Activated CD4-positive, alpha-beta T cell treated with anti-CD3 and anti-CD28 coated beads, Interleukin-2, amount 10 ng/mL, durations not matched to agents 7 days and 5 days (primary cell): ENCODE measurements around the gene IQCK. TPM values are rescaled to one million over a fixed set of nuclear protein-coding genes. Genes with fewer than 3 reads are reported as not detected.

Experiments
- CTCF ChIA-PET: fragments of 350-600 bp; sonication (Branson Sonifier 250); formaldehyde crosslinking; loops from one replicate; lab custom pipeline; 2021; ENCODE audit warnings: antibody characterized with exemption; lab: Charles Lee
- POLR2A ChIA-PET: fragments of 350-600 bp; sonication (Branson Sonifier 250); formaldehyde crosslinking; loops from one replicate; lab custom pipeline; 2021; ENCODE audit warnings: antibody characterized with exemption; lab: Charles Lee
- DNase-seq: peaks from one replicate; pipeline ENCODE4 v3.0.0-alpha.2; 2020
- H3K27ac Mint-ChIP-seq: one replicate; pipeline ENCODE4 v1.8.0; 2021; ENCODE audit warnings: mild to moderate bottlenecking, moderate library complexity, mixed read lengths
- H3K27me3 Mint-ChIP-seq: one replicate; pipeline ENCODE4 v1.8.0; 2021; ENCODE audit warnings: mixed read lengths
- H3K36me3 Mint-ChIP-seq: one replicate; pipeline ENCODE4 v1.8.0; 2021; ENCODE audit warnings: low read depth, mixed read lengths
- H3K4me1 Mint-ChIP-seq: one replicate; pipeline ENCODE4 v1.8.0; 2021; ENCODE audit warnings: mixed read lengths
- H3K4me3 Mint-ChIP-seq: one replicate; pipeline ENCODE4 v1.8.0; 2021; ENCODE audit warnings: mild to moderate bottlenecking, moderate library complexity, mixed read lengths
- H3K9me3 Mint-ChIP-seq: one replicate; pipeline ENCODE4 v1.8.0; 2021; ENCODE audit warnings: mixed read lengths
- total RNA-seq, 2 experiments: library from RNA; stranded (reverse); gene quantifications; one replicate each; pipeline ENCODE4 v1.2.3, GENCODE V29; 2021

The IQCK gene
- total RNA-seq, 2 experiments from 2014 or later, result 1.1 to 1.5 TPM

DNA sequence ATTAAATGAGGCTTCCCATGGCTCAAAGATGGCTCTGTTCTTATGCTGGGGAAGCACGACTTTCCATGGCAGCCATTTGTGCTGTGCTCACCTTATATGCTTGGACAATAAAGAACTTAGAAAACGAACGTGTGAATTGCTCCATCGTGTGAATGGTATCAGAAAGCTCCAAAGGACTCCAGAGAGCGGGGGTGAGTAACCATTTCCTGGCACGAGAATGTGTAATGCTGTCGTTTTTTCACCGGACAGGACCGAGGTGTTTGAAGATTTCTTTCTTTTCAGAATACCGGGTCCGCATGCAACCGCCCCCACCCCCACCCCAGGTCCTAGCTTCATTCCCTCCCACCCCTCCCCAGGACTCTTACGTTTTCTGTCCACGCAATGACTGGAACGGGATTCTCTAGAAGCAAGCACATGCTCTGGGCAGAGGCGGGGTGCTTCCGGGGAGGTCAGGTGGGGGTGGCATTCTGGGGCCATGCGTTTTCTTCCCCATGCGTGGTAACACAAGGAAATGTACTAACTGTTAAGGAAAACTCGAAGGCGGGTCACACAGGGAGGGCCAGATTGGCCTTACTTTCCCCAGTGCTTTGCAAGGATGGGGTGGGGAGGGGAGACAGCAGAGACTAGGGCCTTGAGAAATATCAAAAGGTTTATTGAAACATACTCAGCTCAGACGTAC is 140.4 kb downstream of the IQCK start:
- Mint-ChIP-seq H3K9me3 (no peaks in the 10 kb centered on the region), H3K27me3 (no peaks in the 10 kb centered on the region), H3K27ac (no peak overlapping the region), H3K4me1 (no peaks in the 10 kb centered on the region), H3K36me3 (no peaks in the 10 kb centered on the region), H3K4me3 (no peak overlapping the region)
- no peak for DNase-seq
- POLR2A ChIA-PET, result no interaction called here
- CTCF ChIA-PET, result interaction anchor here (1.0 kb wide), 1 partner anchor 30 kb away, joined by 4 read pairs; no protein-coding TSS in a partner anchor

DNA sequence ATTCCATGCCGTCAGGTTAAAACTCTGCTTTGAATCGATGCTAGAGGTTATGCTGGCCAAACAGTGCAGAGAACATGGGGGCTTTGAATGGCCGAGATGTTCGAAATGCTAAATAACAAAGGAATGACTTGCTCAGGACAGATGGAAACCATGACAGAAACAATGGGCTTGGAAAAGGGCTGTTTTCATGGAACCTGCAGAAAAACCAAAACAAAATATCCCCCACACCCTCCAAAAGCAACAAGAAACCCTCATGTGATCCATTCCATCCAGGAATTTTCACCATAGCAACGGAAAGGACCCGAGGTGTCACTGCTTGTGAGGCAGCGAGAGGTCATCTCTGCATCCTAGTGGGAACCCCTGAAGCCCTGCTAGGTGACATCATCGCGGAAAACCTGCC is 141.1 kb downstream of the IQCK start:
- POLR2A ChIA-PET, result no interaction called here
- Mint-ChIP-seq H3K36me3 (no peaks in the 10 kb centered on the region), H3K27me3 (no peaks in the 10 kb centered on the region), H3K4me3 (no peak overlapping the region), H3K4me1 (no peaks in the 10 kb centered on the region), H3K27ac (no peak overlapping the region), H3K9me3 (no peaks in the 10 kb centered on the region)
- no peak for DNase-seq
- CTCF ChIA-PET, result no interaction called here

DNA sequence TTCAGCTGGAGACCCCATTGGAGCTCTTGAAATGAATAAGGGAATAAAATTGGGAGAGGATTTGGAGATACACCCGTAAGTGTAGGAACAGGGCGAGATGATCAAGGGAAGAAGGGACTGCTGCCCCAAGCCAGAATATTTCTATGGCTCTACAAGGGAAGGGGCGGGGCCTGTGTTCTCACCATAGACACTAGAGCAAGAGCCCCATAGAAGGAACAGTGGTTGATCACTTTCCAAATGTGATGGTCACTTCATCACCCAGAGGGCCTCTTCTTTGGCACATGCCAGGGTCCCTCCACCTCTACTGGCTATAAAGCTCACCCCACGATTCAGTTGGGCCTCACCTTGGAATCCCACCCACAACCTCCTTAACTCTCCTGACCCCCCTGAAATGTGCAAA is 141.5 kb downstream of the IQCK start:
- DNase-seq, result no peak
- H3K9me3 Mint-ChIP-seq, result no peaks in the 10 kb centered on the region
- no peak overlapping the region for H3K27ac Mint-ChIP-seq
- H3K4me1 Mint-ChIP-seq, result no peaks in the 10 kb centered on the region
- no peaks in the 10 kb centered on the region for H3K27me3 Mint-ChIP-seq
- H3K4me3 Mint-ChIP-seq, result no peak overlapping the region
- ChIA-PET POLR2A (no interaction called here), CTCF (no interaction called here)
- H3K36me3 Mint-ChIP-seq, result no peaks in the 10 kb centered on the region

DNA sequence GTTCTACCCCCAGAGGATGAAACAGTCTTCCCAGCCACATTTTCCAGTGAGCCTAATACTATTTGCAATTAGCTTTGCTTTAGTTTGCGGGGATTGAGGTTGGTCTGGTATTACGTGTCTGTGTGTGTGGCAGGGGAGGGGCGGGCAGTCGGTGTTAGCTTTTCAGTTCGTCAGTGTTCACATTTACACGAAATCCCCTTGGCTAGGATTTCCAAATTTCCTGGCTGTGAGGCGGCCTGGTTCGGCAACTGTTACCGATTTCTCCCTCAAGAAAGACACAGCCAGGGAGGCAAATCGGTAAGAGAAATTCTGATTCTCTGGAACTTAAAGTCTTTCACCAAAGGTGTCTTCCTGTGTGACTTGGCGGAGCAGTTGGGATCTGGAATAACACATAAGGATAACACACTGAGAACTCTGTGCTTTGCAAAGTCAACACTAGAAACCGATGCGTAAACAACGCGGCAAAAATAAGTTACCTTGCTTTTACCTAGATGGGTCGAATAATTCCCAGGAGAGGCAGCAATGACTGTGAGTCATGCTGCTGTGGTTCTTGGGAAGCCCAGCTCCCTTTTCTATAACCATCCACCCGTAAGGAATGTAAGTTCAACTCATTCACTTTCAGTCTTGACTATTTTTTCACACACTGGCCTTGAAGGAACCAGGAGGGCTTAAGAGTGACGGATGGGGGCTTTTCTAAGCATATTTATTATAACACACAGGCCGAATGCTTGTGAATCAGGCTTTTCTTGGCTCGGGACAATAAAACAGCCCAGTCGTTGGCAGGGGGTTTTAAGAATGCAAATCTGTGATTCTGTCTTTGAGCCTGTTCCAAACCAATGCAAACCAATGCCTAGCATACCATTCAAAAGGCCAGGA is 142.3 kb downstream of the IQCK start:
- H3K4me3 Mint-ChIP-seq, result no peak overlapping the region
- DNase-seq, result no peak
- H3K27ac Mint-ChIP-seq, result no peak overlapping the region
- H3K27me3 Mint-ChIP-seq, result no peaks in the 10 kb centered on the region
- ChIA-PET CTCF (interaction anchor here (0.6 kb wide), 1 partner anchor 99 kb away, joined by 3 read pairs; no protein-coding TSS in a partner anchor), POLR2A (no interaction called here)
- no peaks in the 10 kb centered on the region for H3K4me1 Mint-ChIP-seq
- no peaks in the 10 kb centered on the region for H3K36me3 Mint-ChIP-seq
- no peaks in the 10 kb centered on the region for H3K9me3 Mint-ChIP-seq

DNA sequence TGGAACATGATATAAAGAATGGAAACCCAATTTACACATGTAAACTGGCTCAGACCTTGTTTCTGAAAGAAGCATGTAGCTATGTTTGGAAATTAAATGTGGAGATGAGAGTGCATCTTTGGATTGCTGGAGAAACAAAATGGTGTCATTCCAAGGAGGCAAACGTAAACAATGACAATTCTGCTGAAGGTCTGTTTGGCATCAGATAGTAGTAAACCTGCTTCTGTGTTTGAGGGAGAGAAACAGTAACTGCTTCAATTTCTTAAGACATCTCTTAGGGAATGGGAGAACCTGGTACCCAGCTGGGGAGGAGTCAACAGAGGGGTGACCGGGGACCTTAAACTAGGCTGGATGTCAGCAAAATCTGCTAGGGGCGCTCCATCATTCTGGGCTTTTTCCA is 143.1 kb downstream of the IQCK start:
- Mint-ChIP-seq H3K27ac (no peak overlapping the region), H3K36me3 (no peaks in the 10 kb centered on the region), H3K9me3 (no peaks in the 10 kb centered on the region), H3K27me3 (no peaks in the 10 kb centered on the region), H3K4me1 (no peaks in the 10 kb centered on the region), H3K4me3 (no peak overlapping the region)
- ChIA-PET POLR2A (interaction anchor here (0.6 kb wide), 1 partner anchor 334 kb away, joined by 7 read pairs; no protein-coding TSS in a partner anchor), CTCF (interaction anchor here (0.6 kb wide), 1 partner anchor 99 kb away, joined by 3 read pairs; no protein-coding TSS in a partner anchor)
- DNase-seq, result no peak

DNA sequence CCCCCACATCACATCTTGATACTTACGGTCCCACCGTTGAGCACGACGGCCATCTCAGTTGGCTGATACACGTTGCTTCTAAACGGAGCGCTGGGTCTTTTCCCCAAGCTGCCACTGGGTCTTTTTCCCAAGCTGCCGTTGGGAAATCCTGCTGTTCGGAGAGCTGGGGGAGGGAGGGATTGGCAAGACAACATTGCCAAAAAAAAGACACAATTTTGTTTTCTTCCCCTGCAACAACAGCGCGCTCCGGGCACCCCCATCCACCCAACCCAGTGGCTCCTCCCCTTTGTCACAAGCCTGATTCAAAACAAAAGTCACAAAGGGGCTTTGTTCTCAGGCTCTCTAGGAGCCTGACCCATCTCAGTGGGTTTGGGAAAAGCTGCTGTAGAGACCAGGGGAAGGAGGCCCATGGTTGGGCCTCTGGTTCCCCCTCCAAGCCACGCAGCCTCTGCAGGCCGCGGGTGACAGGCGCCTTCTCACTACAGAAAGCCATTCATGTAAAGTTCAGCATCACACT is 143.8 kb downstream of the IQCK start:
- Mint-ChIP-seq H3K4me1 (no peaks in the 10 kb centered on the region), H3K9me3 (no peaks in the 10 kb centered on the region), H3K36me3 (no peaks in the 10 kb centered on the region), H3K27me3 (no peaks in the 10 kb centered on the region), H3K4me3 (no peak overlapping the region), H3K27ac (no peak overlapping the region)
- ChIA-PET POLR2A (interaction anchor here (0.6 kb wide), 1 partner anchor 334 kb away, joined by 7 read pairs; no protein-coding TSS in a partner anchor), CTCF (interaction anchor here (1.2 kb wide), 1 partner anchor 257 kb away, joined by 3 read pairs; no protein-coding TSS in a partner anchor)
- DNase-seq, result no peak

DNA sequence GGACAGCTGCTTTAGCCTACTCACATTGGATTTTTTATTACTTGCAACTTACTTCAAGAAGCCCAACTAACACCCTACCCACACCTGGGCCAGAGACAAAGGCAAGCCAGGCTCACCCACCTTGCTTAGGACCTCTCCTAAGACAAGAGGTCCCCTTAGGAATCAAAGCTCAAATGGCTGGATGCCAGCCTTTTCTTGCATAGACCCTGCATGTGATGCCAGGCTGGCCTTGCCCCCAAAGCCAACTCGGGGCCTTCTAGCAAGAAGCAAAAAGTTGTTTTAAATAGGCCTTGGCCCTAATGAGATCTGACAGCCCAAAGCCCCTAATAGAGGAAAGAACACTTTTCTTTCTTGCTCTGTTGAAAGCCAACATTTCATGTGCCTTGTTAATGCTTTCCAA is 145.9 kb downstream of the IQCK start:
- H3K9me3 Mint-ChIP-seq, result no peaks in the 10 kb centered on the region
- H3K4me3 Mint-ChIP-seq, result no peak overlapping the region
- H3K36me3 Mint-ChIP-seq, result no peaks in the 10 kb centered on the region
- H3K27ac Mint-ChIP-seq, result no peak overlapping the region
- DNase-seq, result no peak
- H3K27me3 Mint-ChIP-seq, result no peaks in the 10 kb centered on the region
- POLR2A ChIA-PET, result no interaction called here
- H3K4me1 Mint-ChIP-seq, result no peaks in the 10 kb centered on the region
- CTCF ChIA-PET, result no interaction called here

DNA sequence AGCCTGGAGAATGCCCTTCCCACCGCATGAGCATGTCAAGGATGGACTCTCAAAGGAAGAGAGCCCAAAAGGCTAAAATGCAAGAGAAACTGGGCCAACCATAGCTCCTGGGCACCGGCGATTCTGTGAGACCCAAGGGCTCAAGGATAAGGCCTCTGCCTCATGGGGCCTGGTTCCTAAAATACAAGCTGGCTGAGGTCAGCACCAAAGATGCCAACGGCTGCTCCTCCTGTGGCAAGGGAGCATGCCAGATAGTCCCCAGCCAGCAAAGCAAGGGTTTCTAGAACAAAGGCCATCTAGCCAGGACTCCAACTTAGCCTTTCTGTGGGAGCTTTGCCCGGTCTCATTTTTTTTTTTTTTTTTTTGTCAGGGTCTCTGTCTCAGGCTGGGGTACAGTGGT is 146.5 kb downstream of the IQCK start:
- Mint-ChIP-seq H3K4me1 (no peaks in the 10 kb centered on the region), H3K9me3 (no peaks in the 10 kb centered on the region), H3K36me3 (no peaks in the 10 kb centered on the region), H3K4me3 (no peak overlapping the region), H3K27ac (no peak overlapping the region), H3K27me3 (no peaks in the 10 kb centered on the region)
- ChIA-PET POLR2A (no interaction called here), CTCF (interaction anchor here (1.1 kb wide), 1 partner anchor 22 kb away, joined by 4 read pairs; no protein-coding TSS in a partner anchor)
- no peak for DNase-seq

DNA sequence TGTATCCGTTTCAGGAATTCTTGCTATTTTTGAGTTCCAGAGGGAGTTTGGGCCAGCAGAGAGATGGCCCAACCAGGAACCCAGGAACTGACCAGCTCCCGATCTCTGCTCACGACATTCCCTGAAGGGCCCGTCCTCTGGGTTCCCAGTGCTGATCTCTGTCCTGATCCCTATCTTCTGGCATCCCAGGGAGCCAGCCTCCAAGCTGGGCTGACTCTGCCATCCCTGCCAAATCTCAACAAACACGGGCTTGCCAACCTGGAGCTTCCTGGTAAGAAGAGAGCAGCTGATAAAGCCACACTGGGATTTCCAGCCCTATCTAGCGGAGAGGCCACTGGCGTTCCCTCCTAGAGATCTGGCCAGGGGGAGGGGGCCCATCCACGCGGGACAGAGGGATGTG is 150.3 kb downstream of the IQCK start:
- ChIA-PET CTCF (interaction anchor here (1.1 kb wide), 1 partner anchor 39 kb away, joined by 3 read pairs; no protein-coding TSS in a partner anchor), POLR2A (interaction anchor here (0.6 kb wide), 1 partner anchor 229 kb away, joined by 4 read pairs; no protein-coding TSS in a partner anchor)
- no peaks in the 10 kb centered on the region for H3K27me3 Mint-ChIP-seq
- no peak overlapping the region for H3K4me3 Mint-ChIP-seq
- no peaks in the 10 kb centered on the region for H3K4me1 Mint-ChIP-seq
- no peak overlapping the region for H3K27ac Mint-ChIP-seq
- no peaks in the 10 kb centered on the region for H3K36me3 Mint-ChIP-seq
- no peak for DNase-seq
- H3K9me3 Mint-ChIP-seq, result no peaks in the 10 kb centered on the region

DNA sequence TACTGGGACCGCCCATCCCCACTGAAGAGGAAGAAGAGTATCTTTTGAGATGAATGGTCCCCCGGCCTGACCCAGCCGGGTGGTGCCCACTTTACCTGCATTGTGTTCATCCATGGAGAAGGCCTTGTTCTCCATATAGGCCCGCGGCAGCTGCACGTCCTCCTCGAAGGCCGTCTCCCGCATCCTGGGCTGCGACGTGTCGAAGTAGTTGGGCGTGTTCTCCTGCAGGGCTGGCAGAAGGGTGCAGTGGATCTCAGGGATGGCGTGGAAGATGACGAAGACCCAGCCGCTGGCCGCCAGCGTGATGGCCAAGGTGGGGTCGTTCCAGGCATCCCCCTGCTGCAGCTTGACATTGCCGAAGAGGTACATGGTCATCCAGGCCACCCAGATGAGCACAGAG is 153.7 kb downstream of the IQCK start:
- H3K9me3 Mint-ChIP-seq, result no peaks in the 10 kb centered on the region
- ChIA-PET CTCF (interaction anchor here (0.6 kb wide), 1 partner anchor 93 kb away, joined by 3 read pairs; no protein-coding TSS in a partner anchor), POLR2A (no interaction called here)
- no peaks in the 10 kb centered on the region for H3K4me1 Mint-ChIP-seq
- H3K4me3 Mint-ChIP-seq, result no peak overlapping the region
- H3K27ac Mint-ChIP-seq, result no peak overlapping the region
- H3K27me3 Mint-ChIP-seq, result peaks cover 6% of the 10 kb centered on the region
- H3K36me3 Mint-ChIP-seq, result no peaks in the 10 kb centered on the region
- DNase-seq, result no peak

DNA sequence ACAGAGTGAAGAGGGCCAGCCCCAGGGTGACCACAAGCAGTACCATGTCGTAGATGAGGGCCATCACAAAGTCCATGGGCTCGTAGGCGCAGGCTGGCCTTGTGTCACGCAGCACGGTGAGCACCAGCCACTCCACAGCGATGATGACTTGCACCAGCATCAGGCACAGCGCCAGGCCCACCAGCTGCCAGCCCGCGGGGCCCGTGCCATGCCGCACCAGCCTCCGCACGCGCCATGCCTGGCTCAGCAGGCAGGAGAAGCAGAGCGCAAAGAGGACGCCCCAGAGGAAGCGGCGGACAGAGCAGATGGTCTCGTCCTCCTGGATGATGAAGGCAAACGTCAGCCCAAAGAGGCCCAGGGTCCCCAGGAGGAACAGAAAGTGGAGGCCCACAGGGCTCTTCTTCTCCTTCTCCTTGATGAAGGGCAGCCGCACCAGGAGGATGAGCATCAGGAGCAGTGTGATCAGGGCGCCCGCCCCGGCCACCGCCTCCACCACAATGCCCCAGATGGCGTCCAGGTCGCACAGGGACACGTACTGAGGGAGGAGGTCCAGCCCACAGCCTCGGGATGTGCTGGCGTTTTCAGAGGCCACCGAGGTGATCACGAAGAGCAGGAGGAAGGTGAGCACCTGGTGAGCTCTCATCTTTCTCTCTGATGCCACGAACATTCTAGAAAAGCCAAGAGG is 154.2 kb downstream of the IQCK start:
- DNase-seq, result no peak
- H3K27me3 Mint-ChIP-seq, result peaks cover 6% of the 10 kb centered on the region

DNA sequence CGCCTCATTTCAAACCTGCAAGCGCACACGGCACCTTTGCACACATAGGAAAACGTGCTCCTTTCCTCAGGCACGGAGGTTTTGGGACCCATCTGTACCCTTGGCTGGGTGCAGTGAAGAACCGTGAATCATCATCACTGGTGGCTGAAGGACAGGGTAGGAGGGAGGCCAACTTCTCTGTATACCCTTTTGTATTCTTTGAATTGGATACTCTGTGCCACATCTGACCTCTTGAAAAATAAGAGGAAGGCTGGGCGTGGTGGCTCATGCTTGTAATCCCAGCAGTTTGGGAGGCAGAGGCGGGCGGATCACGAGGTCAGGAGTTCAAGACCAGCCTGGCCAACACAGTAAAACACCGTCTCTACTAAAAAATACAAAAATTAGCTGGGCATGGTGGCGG is 154.9 kb downstream of the IQCK start:
- no peaks in the 10 kb centered on the region for H3K9me3 Mint-ChIP-seq
- CTCF ChIA-PET, result no interaction called here
- H3K27me3 Mint-ChIP-seq, result peaks cover 6% of the 10 kb centered on the region
- DNase-seq, result no peak
- H3K4me3 Mint-ChIP-seq, result no peak overlapping the region
- H3K27ac Mint-ChIP-seq, result no peak overlapping the region
- H3K4me1 Mint-ChIP-seq, result no peaks in the 10 kb centered on the region
- H3K36me3 Mint-ChIP-seq, result no peaks in the 10 kb centered on the region
- POLR2A ChIA-PET, result no interaction called here

More for the DNA sequence above, 154.2 kb downstream of the IQCK start:
- no peaks in the 10 kb centered on the region for H3K9me3 Mint-ChIP-seq
- ChIA-PET POLR2A (no interaction called here), CTCF (no interaction called here)
- H3K27ac Mint-ChIP-seq, result no peak overlapping the region
- H3K4me3 Mint-ChIP-seq, result no peak overlapping the region
- H3K4me1 Mint-ChIP-seq, result no peaks in the 10 kb centered on the region
- no peaks in the 10 kb centered on the region for H3K36me3 Mint-ChIP-seq
